Measurements from ENCODE around the gene OR5H14. TPM values are rescaled to one million over a fixed set of nuclear protein-coding genes. Genes with fewer than 3 reads are reported as not detected.

OR5H14 gene
- not detected in 2 replicates for total RNA-seq

DNA sequence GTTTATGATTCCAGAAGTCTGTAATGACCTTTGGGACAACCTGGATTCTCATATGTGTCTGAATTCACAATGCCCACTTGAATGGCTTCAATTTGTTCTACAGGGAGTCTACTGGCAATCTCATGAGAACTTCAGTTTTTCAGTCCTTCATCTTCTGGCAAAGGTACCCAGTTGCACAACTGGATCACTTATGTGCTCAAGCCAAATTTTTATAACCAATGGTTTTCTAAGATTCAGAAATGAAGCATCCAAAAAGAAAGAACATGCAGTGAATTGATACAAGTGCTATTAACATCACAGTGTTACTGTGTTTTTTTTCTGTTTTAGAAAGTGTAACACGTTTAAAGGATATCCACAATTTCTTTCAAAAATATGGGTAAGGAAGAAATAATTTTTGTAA, at the start of gene OR5H14:
Gene OR5H14, plus strand, starts transcription at position 301 of the 400 bp plus-strand sequence. CDS start 1,907 bp downstream, outside the sequence.
- TF ChIP-seq, protein P1, sequence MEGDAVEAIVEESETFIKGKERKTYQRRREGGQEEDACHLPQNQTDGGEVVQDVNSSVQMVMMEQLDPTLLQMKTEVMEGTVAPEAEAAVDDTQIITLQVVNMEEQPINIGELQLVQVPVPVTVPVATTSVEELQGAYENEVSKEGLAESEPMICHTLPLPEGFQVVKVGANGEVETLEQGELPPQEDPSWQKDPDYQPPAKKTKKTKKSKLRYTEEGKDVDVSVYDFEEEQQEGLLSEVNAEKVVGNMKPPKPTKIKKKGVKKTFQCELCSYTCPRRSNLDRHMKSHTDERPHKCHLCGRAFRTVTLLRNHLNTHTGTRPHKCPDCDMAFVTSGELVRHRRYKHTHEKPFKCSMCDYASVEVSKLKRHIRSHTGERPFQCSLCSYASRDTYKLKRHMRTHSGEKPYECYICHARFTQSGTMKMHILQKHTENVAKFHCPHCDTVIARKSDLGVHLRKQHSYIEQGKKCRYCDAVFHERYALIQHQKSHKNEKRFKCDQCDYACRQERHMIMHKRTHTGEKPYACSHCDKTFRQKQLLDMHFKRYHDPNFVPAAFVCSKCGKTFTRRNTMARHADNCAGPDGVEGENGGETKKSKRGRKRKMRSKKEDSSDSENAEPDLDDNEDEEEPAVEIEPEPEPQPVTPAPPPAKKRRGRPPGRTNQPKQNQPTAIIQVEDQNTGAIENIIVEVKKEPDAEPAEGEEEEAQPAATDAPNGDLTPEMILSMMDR (IDR thresholded peaks at IDR 0.05; ENCODE audit: insufficient read depth, low read depth, low read length) = no peak

DNA sequence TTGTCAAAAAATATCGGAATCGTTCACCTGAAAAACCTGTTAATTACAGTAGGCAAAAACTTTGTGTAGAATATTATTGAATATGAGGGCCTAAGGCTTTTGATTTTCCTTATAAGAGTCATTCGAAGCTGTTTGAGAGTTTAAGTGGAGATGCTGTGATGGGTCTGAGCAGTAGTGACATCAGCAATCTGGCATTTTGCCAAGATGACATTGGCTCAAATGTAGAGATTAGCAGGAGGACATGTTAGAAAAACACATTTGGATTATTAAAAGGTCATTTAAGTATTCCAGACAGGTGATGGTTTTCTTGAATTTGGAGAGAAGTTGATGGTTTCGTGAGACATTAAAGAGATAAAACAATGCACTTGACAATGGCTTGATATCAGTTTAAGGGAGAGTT, 47.4 kb upstream of the OR5H14 start:
- TF ChIP-seq, protein P1 (IDR thresholded peaks at IDR 0.05; ENCODE audit: insufficient read depth, low read depth, low read length) = no peak
- no peak overlapping the region for H3K4me3 ChIP-seq (ENCODE audit: low read depth, low read length)
- no peak for DNase-seq (ENCODE audit: low read depth)

More for the DNA sequence above, at the start of gene OR5H14:
- no peak for DNase-seq (ENCODE audit: low read depth)
- no peak within 1 kb of the TSS for H3K4me3 ChIP-seq (ENCODE audit: low read depth, low read length)

DNA sequence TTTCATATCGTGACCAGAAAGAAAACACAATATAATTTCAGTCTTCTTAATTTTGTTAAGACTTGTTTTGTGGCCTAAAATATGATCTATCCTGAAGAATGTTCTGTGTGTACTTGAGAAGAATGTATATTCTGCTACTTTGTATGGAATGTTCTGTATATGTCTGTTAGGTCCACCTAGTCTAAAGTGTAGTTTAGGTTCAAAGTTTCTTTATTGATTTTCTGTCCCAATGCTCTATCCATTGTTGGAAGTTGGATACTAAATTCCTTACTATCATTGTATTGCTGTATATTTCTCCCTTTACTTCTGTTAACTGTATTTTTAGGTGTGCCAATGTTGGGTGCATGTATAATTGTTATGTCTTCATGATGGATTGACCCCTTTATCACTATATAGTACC, 39.1 kb upstream of the OR5H14 start:
- H3K4me3 ChIP-seq (ENCODE audit: low read depth, low read length) = no peak overlapping the region
- TF ChIP-seq, protein P1 (IDR thresholded peaks at IDR 0.05; ENCODE audit: insufficient read depth, low read depth, low read length) = no peak
- no peak for DNase-seq (ENCODE audit: low read depth)

DNA sequence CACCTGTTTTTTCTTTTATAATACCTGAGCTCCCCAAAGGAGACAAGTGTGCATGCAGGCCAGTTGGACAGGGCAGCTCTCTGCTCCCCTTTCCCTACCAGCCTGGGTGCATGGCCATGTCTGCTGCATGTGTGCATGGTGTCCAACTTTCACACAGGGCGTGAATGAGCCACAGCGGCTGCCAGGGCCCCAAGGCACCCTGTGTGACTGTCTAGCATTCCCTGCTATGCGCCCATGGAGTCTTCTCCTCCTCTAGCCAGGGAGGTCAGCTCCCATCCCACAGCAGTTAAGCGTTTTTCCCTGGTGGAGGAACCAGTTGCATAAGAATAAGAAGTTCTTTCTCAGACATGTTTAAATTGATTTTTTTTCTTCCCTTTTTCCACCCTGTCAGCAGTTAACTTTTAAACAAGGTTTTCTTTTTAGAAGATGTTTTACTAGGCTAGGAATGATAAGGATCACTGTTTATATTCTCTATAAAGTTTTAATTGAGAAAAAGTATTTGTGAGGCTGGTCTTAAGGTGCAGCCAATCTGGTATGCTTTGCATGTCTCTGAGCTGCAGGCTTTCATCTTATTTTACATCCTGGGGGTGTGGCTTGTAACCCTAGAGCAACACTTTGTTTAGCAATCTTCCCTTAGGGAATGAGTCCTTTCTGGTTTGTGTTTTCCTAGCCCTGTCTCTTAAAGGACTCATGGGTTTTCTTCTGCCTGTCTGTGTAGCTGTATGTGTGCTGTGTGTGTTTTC, 37.3 kb upstream of the OR5H14 start:
- TF ChIP-seq, protein P1 (IDR thresholded peaks at IDR 0.05; ENCODE audit: insufficient read depth, low read depth, low read length) = no peak
- H3K4me3 ChIP-seq (ENCODE audit: low read depth, low read length) = no peak overlapping the region
- DNase-seq (ENCODE audit: low read depth) = no peak

DNA sequence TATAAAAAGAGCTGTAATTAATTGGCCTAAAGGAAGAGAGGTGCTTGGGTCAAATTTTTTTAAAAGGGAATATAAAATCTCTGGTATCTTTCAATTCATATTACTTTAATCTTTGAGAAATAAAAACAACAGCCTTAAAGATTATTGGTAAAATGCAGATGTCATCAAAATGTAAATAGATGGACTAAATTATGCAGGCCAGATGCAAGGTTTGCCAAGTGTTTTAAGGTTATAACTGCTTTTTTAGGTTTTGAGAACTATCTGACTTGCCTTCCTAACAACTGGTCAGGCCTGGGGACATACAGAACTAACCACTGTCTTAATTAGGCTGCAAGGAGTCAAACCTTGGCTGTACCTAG, 36.8 kb upstream of the OR5H14 start:
- no peak overlapping the region for H3K4me3 ChIP-seq (ENCODE audit: low read depth, low read length)
- DNase-seq (ENCODE audit: low read depth) = no peak
- TF ChIP-seq, protein P1 (IDR thresholded peaks at IDR 0.05; ENCODE audit: insufficient read depth, low read depth, low read length) = no peak

DNA sequence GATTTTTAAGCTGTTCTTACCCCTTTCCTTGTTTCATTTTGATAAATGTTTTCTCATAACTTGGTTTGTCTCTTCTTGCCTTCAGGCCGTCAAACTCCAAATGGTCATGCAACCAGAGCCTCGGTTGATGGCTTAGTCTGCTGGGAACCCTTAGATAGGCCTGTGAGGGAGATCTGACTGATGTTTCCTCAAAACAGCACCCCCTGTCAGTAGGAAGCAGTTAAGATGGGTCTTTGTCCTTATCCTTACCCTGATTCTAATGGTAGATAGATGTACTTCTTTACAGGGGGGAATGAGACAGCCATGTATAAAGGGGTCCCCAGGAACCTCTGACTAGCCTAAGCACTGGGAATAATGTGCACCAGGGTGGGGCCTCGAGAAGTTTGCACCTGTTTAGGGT, 33.0 kb upstream of the OR5H14 start:
- no peak for DNase-seq (ENCODE audit: low read depth)
- H3K4me3 ChIP-seq (ENCODE audit: low read depth, low read length) = no peak overlapping the region
- TF ChIP-seq, protein P1 (IDR thresholded peaks at IDR 0.05; ENCODE audit: insufficient read depth, low read depth, low read length) = no peak

DNA sequence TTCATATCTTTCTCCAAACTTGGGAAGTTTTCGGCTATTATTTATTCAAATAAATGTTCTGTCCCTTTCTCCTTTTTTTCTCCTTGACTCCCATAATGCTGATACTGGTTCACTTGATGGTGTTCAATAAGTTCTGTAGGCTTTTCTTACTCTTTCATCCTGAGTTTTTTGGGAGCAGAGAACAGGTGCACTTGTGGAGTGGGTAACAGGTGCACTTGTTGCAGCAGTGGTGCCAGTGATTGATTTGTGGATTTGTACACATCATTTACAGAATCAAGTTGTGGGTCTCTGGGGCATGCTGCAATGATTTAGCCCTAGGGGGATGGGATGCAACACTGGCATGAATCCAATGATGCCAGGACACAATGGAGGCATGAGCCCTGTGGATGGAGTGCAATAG, 31.6 kb upstream of the OR5H14 start:
- no peak for DNase-seq (ENCODE audit: low read depth)
- H3K4me3 ChIP-seq (ENCODE audit: low read depth, low read length) = no peak overlapping the region
- TF ChIP-seq, protein P1 (IDR thresholded peaks at IDR 0.05; ENCODE audit: insufficient read depth, low read depth, low read length) = no peak
